Measurements from ENCODE around the gene LYPD8.

LYPD8 gene

GRCh38 chr1:248736977-248737376 is 18.6 kb downstream of the LYPD8 start:
- no peak for DNase-seq (ENCODE audit: low read depth)
- TF ChIP-seq CTCF (conservative IDR thresholded peaks at IDR 0.05; ENCODE audit: low read depth, low read length): no peak
- H3K4me3 ChIP-seq (ENCODE audit: low read length): no peak overlapping the region

GRCh38 chr1:248733566-248733965 is 22.0 kb downstream of the LYPD8 start:
- no peak overlapping the region for H3K4me3 ChIP-seq (ENCODE audit: low read length)
- DNase-seq (ENCODE audit: low read depth): no peak
- TF ChIP-seq CTCF (conservative IDR thresholded peaks at IDR 0.05; ENCODE audit: low read depth, low read length): no peak

GRCh38 chr1:248730507-248731335 is 24.8 kb downstream of the LYPD8 start:
- TF ChIP-seq CTCF (conservative IDR thresholded peaks at IDR 0.05; ENCODE audit: low read depth, low read length): no peak
- H3K4me3 ChIP-seq (ENCODE audit: low read length): no peak overlapping the region

GRCh38 chr1:248714248-248714647 is 41.3 kb downstream of the LYPD8 start:
- H3K4me3 ChIP-seq (ENCODE audit: low read length): no peak overlapping the region
- no peak for DNase-seq (ENCODE audit: low read depth)
- TF ChIP-seq CTCF (conservative IDR thresholded peaks at IDR 0.05; ENCODE audit: low read depth, low read length): no peak

More at GRCh38 chr1:248730507-248731335, 24.8 kb downstream of the LYPD8 start:
- no peak for DNase-seq (ENCODE audit: low read depth)

- DNase-seq (ENCODE audit: low read depth): no peak
- TF ChIP-seq CTCF (conservative IDR thresholded peaks at IDR 0.05; ENCODE audit: low read depth, low read length): no peak
- H3K4me3 ChIP-seq (ENCODE audit: low read length): no peak overlapping the region
These were observed 45.2 kb downstream of the LYPD8 start for GRCh38 chr1:248710305-248710900.

GRCh38 chr1:248704606-248705005 is 51.0 kb downstream of the LYPD8 start:
- TF ChIP-seq CTCF (conservative IDR thresholded peaks at IDR 0.05; ENCODE audit: low read depth, low read length): no peak
- DNase-seq (ENCODE audit: low read depth): no peak
- H3K4me3 ChIP-seq (ENCODE audit: low read length): no peak overlapping the region

- no peak overlapping the region for H3K4me3 ChIP-seq (ENCODE audit: low read length)
- TF ChIP-seq CTCF (conservative IDR thresholded peaks at IDR 0.05; ENCODE audit: low read depth, low read length): no peak
- no peak for DNase-seq (ENCODE audit: low read depth)
These were observed 51.9 kb downstream of the LYPD8 start for GRCh38 chr1:248703674-248704073.
